ENCODE measurements around the gene SELENOT.
"Not testable (repeated sequence)": the region's sequence is repeated elsewhere in the genome, so short reads cannot be mapped to it uniquely, and the experiment has no call there.

Gene SELENOT

DNA sequence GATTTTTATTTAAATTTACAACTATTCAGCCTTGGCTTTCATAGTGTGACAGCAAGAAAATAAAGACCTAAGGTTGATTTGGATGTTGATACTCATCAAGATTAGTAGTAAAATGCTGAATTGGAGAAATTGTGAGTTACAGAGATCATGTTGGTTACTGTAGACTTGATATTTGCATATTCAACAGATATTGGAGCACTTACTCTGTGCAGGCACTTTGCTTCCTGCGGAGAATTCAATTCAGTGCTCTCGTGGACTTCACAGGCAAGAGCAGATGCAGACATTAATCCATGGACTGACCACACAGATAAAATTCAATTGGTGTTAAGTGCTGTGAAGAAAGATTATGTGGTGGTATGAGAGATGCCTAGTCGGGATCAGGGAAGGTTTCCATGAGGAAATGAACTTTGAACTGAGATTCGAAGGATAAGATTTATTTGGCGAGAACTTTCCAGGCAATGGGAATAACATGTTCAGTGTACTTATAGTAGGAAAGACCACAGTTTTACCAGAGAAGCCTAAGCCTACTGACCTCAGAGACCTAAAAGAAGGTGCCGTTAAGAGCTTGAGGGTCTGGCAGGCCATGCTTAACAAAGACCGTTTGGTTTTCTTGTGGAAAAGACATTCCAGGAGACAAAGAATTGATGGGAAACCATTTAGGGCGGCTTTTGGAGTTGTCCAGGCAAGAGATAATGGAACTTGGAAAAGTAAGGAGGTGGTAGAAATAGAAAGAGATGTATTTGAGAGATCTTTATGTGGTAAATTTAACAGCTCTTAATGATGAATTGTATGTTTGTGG lies 4.3 kb downstream of the SELENOT start:
- no peak for DNase-seq (ENCODE audit: low read depth, low spot score)

DNA sequence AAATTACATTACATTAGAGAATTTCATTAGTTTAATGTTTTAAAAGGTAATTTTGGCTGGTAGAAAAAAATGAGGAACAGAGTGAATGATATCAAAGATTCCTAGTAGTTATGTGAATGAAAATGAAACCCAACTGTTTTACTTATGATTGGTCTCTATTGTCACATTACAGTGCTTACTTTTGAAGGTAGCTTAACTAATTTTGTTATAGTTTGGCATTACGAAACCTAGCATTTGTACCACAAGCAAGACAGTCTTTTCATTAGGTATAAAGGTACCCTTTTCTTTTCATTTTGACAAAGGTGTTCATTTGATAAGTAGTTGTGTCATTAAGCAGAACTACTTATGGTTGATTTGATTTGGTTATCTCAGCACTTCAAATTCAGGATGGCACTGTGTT lies 6.9 kb downstream of the SELENOT start:
- no peak for DNase-seq (ENCODE audit: low read depth, low spot score)

DNA sequence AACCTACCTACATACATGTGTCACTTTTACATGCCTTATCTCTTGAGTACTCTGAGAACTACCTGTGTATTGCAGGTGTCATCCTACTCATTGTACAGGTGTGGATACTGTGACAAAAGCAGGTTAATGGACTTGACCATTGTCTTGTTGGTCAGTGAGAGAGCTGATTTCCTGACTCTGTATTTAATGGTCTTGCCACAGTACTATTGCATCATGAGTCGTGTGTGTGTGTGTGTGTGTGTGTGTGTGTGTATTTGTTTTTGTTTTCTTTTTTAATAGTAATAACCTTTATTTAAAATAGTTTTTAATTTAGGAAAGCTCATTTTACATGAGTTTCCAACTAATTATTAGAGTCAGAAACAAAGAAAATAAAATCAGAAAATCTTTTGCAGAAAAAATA lies 7.7 kb downstream of the SELENOT start:
- no peak for DNase-seq (ENCODE audit: low read depth, low spot score)

DNA sequence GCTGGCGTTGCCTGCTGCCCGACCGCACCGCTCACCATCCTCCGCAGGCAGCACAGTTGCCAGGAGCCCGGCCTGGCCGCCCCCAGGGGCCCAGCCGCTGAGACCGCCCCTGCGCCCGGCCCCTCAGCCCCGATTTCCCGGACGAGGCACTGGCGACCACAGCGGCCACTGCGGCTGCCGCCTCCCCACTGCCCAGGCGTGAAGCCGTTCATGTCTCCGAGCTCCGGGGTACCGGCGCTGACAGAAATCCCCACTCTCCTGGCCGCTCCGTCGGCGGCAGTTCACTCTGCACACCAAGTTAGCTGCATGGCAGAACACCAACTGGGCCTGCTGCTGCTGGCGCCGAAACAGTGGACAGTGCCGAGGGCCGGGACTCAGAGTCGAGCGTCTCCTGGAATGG lies 8.5 kb downstream of the SELENOT start:
- DNase-seq (ENCODE audit: low read depth, low spot score), result no peak

DNA sequence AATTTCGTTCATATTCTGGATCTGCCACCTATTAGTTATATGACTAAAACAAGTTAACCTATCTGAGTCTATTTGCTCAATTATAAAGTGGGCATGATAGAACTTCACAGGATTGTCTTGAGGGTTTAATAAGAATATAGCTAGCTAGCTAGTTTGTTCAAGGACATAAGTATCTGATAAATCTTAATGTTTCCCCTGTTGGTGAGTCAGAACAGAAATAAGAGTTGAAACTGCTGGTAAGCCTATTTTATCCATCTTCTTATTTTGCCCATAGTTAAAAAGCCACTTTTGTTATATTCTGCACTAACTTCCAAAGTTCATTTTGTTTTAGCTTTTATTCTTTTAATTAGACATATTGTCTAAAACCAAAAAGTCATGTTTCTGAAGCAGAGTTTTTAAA lies 9.4 kb downstream of the SELENOT start:
- no peak for DNase-seq (ENCODE audit: low read depth, low spot score)

DNA sequence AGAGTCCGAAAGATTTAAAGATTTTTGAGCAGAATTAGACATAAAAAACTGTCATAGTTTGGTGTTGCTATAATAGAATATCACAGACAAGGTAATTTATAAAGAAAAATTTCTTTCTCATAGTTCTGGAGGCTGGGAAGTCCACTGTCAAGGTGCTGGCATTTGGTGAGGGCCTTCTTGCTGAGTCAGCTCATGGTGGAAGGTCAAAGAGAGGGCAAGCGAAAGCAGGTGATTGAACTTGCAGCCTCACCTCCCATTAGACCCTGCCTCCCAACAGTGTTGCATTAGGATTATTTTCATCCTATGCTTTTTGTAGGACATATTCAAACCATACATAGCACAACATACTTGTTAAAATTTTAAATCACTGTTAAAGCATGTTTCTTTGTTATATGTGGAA lies 9.9 kb downstream of the SELENOT start:
- DNase-seq (ENCODE audit: low read depth, low spot score), result no peak

DNA sequence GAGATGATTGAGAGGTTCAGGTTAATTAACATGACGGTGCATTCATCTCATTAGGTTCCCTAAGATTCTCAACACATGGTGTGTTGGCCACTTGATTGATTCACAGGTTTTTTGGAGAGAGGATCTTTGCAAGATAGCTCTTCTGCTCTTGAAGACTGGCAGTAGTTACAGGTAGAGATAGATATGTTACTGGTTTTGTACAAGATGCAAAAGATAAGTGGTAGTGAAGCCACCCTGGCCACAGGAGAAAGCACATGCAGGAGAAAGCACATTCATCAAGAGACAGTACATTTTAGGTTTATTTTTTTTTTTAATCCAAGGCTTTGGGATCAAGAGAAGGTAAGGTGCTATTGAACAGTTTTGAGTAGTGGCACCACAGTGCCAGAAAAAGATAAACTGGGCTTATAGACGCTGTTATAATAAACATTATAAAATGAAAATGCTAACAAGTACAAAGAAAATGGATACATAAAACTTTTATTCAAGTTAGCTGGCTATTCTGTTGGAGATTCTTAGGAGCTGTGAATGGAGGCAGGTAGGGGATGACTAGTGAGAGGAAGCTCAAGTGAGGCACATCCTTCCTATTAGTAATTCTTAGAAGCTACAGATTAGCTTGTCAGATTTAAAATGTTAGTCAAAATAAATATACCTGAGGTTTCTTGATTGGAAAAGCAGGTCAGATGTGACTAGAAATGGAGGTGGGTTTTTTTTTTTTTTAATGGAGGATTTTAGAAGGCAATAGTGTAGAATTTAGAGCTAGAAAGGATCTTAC lies 10.8 kb downstream of the SELENOT start:
- no peak for DNase-seq (ENCODE audit: low read depth, low spot score)

DNA sequence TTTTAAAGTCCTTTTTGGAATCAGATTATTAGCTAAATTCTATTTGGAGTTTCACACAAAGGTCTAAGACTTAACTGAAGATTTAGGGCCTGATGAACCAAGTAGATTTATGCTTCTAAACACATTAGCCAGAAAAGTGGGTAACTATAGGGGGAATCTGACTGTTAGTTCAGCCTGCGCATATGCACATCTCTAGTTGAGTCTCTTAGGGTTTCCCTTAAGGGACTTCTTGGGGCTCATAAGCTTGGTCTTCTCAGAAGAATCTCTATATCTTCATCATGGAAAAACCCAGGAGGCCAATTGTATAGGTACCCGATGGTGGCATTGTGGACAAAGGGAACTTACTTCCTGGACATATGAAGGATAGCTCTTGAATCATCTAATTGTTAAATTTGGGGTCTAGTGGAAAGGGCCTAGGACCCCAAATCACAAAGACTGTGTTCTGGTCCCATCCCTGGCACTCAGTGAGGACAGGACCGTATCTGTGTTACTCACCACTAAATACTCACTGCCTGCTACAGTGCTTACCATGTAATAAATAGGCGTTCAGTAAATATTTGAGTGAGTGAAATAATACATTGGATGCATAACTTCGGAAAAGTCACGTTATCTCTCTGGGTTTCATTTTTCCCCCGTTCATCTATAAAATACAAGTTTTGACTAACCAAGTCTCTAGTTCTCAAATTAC lies 17.0 kb downstream of the SELENOT start:
- no peak for DNase-seq (ENCODE audit: low read depth, low spot score)

DNA sequence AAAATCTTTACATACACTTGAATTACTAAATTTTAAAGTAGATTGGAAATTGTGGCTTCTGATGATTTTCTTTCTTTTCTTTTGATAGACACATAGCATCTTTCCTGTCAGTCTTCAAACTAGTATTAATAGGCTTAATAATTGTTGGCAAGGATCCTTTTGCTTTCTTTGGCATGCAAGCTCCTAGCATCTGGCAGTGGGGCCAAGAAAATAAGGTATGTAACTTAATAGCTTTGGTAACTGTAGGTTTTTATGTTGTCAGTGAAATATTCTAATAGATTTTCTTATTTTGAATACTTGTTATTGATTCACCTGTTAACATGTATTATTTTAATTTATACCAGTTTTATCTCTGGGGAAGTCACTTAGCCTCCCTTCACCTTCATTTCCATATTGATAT lies 19.8 kb downstream of the SELENOT start:
- not testable (repeated sequence) for DNase-seq (ENCODE audit: low read depth, low spot score)

DNA sequence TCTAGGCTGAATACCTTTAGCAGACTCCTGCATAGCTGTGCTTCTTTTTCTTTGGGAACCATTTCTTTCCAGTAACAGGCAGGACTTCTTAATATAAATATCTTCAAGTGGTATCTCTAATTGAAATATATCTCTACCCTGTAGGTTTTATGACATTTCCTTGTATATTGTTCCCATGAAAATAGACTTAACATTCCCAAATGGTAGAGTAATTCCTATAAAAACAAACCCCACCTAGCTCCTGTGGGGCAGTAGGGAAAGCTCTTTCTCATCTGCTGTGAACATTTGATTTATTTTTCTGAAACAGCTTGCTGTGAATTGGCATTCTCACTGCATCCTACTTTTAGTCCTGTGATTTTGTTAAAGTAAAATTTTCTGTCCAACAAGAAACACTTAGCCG lies 20.8 kb downstream of the SELENOT start:
- DNase-seq (ENCODE audit: low read depth, low spot score), result no peak

DNA sequence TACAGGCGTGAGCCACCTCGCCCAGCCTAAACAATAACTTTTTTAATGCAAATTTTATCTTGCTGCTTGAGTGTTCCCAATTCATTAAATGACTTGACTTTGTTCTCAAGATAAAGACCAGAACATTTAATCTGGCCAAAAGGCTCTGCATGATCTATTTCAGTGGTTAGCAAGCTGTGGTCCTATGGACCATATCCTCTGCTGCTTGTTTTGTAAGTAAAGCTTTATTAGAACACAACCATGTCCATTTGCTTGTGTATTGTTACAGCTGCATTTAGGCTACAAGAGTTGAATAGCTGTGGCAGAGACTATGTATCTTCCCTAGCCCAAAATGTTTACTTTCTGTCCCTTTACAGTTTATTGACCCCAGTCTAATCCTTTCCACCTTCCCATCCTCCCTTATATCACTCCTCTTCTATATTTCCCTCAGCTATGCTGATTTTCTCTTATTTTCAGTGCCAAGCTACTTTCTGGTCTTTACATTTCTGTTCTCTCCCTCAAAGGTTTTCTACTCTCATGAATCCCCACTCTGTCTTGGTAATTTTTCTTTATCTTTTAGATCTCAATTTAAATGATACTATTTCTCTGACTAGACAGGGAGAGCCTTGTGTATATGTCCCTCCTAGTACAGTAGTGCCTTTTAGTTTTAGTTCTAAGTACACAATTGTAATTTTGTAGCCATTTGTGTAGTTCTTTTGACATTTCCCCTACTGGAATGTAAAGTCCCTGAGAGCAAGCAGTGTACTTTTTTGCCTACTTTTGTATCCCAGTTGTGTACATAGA lies 23.2 kb downstream of the SELENOT start:
- DNase-seq (ENCODE audit: low read depth, low spot score), result no peak

DNA sequence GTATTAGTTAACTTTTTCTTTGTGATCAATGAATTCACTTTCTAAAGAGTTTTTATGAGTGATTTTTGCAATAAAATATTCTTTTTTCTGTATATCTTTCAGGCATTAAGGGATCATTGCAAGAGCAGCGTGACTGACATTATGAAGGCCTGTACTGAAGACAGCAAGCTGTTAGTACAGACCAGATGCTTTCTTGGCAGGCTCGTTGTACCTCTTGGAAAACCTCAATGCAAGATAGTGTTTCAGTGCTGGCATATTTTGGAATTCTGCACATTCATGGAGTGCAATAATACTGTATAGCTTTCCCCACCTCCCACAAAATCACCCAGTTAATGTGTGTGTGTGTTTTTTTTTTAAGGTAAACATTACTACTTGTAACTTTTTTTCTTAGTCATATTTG lies 24.4 kb downstream of the SELENOT start:
- DNase-seq (ENCODE audit: low read depth, low spot score), result no peak

DNA sequence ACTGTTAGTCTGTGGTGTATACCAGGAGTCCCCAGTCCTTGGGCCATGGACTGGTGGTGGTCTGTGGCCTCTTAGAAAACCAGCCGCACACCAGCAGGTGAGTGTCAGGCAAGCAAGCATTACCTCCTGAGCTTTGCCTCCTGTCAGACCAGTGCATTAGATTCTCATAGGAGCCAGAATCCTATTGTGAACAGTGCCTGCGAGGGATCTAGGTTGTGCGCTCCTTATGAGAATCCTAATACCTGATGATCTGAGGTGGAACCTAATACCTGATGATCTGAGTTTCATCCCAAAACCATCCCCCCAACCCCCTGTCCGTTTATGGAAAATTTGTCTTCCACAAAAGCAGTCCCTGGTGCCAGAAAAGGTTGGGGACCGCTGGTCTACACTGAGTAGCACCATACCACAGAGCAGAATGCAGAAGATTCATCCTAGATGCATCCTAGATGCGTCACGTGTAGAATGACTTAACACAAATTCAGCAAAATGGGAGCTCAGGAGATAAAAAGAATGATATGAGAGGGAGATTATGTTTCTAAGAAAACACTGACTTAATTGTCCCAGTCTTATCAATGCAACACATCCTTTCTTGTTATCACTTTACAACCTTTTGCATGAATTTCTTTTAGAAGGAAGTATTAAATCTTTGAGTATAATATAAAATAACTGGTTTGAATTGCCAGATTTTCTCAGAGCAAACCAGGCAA lies 28.5 kb downstream of the SELENOT start:
- no peak for DNase-seq (ENCODE audit: low read depth, low spot score)

DNA sequence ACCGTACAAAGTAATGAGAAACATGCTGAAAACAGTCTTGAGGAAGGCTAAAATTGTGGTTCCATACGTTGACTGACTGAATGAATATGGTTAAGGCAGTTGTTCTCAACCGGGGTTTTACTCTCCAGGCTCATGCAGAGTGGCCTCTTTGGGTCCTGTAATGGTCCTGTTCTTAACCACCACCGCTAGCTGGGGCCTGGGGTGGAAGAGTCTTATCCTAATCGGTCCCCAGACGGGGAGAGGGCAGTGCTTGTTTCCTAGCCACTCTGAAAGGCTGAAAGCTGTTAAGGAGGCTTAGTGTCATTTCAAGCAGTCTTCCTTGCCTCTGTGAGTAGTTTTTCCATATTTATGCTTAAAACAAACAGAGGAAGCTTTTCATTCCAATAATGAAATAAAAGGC lies 32.0 kb downstream of the SELENOT start:
- no peak for DNase-seq (ENCODE audit: low read depth, low spot score)

DNA sequence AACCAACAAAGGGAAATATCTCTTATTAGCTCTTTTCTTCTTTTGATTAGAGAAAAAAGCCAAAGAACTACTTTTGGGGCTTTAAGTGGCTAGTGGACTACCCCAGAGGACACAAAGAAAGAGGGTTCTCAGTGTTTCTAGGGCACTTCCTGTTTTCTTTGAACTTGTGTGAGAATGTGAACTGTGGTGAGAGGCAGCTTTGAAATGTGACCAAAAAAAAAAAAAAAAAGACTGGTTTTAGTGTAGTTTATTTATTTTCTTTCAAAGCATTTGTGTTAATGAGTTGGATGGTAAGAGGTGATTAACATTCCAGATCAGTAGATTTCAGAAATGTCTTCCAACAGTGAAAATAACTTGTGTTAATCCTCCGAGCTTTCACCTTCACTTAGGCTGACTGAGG lies 32.4 kb downstream of the SELENOT start:
- DNase-seq (ENCODE audit: low read depth, low spot score), result no peak

DNA sequence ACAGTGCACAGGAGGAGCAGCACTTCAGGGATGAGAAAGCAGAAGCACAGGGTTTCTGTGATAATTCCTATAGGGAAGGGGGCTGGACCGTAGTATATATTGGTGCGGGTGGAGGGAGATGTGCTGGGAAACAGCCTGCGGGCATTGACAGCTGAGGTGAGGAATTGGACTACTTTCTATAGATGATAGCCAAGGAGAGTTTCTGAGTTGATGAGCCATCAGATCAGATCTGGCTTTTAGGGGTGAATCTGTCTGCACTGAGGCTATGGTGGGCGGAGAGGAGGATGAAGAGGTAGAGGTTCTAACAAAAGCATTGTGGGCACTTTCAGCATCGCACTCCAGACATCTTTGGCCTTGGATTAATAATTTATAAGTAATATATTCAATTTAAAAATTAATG lies 33.1 kb downstream of the SELENOT start:
- DNase-seq (ENCODE audit: low read depth, low spot score), result no peak

DNA sequence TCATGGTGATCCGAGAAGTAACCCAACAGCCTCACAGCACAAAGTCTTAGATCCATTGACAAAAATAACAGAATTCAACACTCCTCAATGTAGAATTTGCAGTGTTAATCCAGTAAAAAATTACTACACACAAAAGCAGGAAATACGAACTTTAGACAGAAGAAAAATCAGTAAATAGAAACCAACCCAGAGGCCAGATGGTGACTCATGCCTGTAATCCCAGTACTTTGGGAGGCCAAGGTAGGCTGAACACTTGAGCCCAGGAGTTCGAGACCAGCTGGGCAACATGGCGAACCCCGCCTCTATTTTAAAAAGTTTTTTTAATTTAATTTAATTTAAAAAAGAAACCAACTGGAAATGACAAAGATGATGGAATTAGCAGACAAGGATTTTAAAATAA lies 36.1 kb downstream of the SELENOT start:
- no peak for DNase-seq (ENCODE audit: low read depth, low spot score)

DNA sequence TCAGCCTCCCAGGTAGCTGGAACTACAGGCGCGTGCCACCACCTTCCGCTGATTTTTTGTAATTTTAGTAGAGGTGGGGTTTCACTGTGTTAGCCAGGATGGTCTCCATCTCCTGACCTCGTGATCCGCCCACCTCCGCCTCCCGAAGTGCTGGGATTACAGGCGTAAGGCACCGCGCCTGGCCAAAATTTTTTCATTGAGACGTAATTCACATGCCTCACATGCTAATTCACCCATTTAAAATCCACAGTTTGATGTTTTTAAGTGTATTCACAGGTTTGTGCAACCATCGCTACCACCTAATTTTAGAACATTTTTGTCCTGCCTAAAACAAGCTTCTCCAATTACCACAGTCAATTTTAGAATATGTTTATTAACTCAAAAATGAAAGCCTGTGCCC lies 37.1 kb downstream of the SELENOT start:
- no peak for DNase-seq (ENCODE audit: low read depth, low spot score)

DNA sequence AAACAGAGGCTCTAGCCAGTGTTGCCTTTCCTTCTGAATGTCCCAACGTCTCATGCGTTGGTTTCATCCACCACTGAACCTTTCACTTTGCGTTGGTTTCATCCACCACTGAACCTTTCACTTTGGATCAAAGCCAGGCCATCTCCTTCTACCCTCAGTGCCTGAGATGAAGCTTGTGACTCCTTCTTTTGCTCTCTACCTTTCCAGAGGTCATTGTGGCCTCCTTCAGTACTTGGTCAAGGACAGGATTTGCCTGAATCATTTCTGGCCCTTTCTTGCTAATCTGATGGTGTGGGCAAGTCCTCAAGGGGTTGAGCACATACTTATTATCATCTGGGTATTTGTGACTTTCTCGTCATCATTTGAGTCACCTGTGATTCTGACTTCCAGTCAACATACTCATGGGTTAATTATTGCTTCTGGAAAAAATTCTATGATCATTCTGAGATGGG lies 50.0 kb downstream of the SELENOT start:
- DNase-seq (ENCODE audit: low read depth, low spot score), result no peak

DNA sequence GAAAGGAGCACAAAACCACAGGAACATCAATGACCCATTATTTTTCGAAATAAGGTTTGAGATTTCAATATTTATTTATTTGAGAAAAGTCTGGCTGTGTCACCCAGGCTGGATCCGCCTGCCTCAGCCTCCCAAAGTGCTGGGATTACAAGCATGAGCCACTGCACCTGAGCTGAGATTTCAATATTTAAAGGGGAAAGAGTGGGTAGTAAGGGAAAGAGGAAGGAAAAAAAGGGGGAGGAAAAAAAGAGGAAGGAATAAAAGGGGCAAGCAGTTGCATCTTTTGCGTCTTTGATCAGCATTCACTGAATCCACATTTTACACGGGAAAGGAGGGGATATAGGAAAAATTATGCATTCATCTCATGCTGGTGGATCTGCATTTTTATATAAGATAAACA lies 53.2 kb downstream of the SELENOT start:
- no peak for DNase-seq (ENCODE audit: low read depth, low spot score)

All from activated CD4-positive, CD25-positive, alpha-beta regulatory T cell treated with anti-CD3 and anti-CD28 coated beads, Interleukin-2, amount 50 U/mL, for 16 hours (primary cell).